Measurements from ENCODE around the gene SMARCB1.

Gene SMARCB1

GRCh38 chr22:23760056-23760455 is 26.7 kb upstream of the SMARCB1 start:
- intact Hi-C loops (cut with DNase I) = no loop called here
- no peak for DNase-seq

DNA sequence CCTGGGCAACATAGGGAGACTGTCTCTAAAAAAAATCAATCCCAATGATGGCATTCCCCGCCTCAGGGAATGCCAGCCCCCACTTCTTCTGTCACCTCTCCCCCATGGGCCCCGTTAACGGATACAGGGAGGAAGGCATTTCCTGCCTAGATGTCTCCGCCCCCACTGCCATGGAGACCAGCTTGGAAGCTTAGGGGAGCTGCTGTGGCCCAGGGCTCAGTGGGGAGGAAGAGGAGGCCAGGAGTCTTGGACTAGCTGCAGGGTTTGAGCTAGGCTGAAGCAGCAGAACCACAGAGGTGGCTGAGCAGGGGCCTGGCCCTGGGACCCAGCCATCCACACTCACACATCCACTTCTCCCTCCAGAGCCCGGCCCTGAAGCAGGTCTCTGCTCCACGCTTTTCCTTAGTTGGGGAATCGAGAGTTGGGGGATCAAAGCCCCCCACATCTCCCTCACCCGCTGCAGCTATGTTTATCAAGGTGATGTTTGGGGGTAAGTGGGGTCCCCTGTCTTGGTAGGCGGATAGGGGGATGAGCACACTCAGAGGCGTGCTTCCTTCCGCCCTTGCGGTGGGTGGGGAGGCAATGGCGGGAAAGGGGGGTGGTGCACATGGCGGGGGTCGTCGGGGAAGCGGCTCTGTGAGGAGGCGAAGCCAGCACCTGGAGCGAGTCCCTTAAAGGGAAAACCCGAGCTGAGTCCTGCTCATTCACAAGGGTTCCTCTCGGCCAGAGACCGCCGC is 23.8 kb upstream of the SMARCB1 start, which contains the start of gene C22orf15:
C22orf15 (plus strand) TSS at position 149 of the 737 bp plus-strand sequence; CDS start at position 466, 317 bp downstream.
- DNase-seq = peak in 2 of 10 donors; percentile 75 to 83
- intact Hi-C loops (cut with DNase I) = no loop called here

GRCh38 chr22:23763579-23763945 is 23.2 kb upstream of the SMARCB1 start:
- peak in 4 of 10 donors; percentile 56 to 92 (median 90) for DNase-seq
- intact Hi-C loops (cut with DNase I) = no loop called here

GRCh38 chr22:23763954-23764353 is 22.8 kb upstream of the SMARCB1 start:
- no peak for DNase-seq
- intact Hi-C loops (cut with DNase I) = no loop called here

- peak in 2 of 10 donors; percentile 55 to 71 for DNase-seq
These were observed 21.6 kb upstream of the SMARCB1 start for GRCh38 chr22:23764899-23765881.

GRCh38 chr22:23767303-23767672 is 19.5 kb upstream of the SMARCB1 start:
- intact Hi-C loops (cut with DNase I) = loop anchor here (5.0 kb wide), 1 partner anchor 80 kb away; no protein-coding TSS in a partner anchor
- DNase-seq = peak in 1 of 10 donors; percentile 70

More at GRCh38 chr22:23764899-23765881, 21.6 kb upstream of the SMARCB1 start:
- intact Hi-C loops (cut with DNase I) = loop anchor here (5.0 kb wide), 1 partner anchor 82 kb away; no protein-coding TSS in a partner anchor

DNA sequence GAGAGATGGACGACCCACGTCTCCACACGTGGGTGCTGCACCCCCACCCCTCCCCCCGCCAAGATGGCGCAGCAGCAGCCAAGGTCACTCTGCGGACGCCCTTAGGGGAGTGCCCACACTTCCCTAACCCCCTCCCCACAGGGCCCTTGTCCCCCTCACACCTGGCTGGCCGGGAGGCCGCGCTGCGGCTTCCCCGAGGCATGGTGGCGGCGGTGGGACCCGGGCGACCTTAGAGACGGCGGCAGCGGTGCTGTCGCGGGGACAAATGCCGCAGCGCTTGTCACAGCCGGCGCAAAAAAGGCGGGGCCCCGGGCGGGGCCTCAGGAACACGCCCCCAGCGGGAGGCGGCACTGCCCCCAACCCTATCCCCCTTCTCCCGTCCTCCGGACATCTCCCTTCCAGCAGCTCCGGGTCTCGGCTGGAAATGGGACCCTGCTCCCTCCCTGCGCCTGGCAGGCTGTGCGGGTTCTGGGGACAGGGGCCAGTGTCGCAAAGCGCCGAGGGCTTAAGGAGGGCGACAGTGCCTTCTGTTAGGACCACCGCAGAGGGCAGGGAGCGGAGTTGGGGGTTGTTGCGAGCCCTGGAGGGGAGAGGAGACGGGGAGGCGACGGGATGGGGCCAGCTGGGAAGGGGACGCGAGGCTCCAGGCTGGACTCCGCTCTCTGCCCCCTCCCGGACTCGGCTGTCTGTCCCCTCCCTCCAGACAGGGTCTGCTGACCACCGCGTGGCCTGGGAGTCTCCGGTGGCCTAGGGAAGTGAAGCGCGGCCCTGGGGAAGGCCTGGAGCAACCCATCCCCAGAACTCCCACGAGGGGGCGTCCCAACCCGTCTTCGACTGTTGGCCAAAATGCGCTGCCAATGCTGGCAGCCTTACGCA is 18.9 kb upstream of the SMARCB1 start, which contains the start of gene CHCHD10:
CHCHD10 (minus strand) TSS at position 300 of the 876 bp plus-strand sequence; CDS start at position 202, 98 bp downstream.
- DNase-seq = peak; percentile 79 to 98 (median 90)
- intact Hi-C loops (cut with DNase I) = loop anchor here (5.0 kb wide), 1 partner anchor 79 kb away; no protein-coding TSS in a partner anchor

DNA sequence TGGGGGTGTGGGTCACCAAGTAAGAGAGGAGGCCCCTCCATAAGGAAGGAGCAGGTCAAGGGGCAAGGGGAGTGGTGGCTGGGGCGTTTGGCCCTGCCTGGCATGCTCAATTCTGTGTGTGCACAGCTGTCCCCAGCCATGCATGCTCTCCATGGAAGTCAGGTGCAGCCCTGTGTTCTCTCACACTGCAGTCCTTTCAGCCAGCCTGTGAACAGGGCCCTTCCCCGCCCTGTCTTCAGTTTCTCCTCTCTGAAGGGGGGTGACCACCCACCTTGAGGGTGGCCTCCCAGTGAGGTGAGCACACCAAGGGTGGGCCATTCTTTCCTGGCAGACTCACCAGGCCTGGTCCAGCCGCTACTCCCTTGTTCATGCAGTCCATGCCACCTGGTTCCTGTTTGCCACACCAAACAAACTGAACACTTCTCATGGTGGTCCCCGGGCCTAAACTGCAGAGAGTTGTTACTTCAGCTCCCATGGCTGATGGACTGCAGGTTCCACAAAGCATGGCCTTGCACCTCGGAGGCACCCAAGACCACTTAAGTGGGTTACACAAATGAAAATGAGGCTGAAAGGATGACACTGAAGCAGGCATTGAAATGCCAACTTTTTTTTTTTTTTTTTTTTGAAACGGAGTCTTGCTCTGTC is 17.3 kb upstream of the SMARCB1 start:
- intact Hi-C loops (cut with DNase I) = loop anchor here (5.0 kb wide), 1 partner anchor 78 kb away; no protein-coding TSS in a partner anchor
- DNase-seq = peak in 1 of 10 donors; percentile 66

DNA sequence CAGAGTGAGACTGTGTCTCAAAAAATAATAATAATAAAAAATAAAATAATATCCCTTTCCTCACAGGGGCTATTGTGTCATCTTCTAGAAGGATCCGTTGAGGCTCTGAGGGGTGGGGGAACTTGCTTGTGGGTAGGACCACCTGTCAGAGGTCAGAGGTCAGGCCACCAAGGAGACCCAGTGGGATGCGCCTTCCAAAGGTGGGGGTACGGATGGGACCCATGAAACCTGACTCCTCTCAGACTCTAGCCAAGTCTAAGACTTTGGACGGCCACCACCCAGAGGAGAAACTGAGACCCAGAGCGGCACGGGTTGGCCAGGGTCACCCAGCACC is 14.5 kb upstream of the SMARCB1 start:
- DNase-seq = no peak
- intact Hi-C loops (cut with DNase I) = no loop called here

- intact Hi-C loops (cut with DNase I) = no loop called here
These were observed 13.9 kb upstream of the SMARCB1 start, which contains the start of gene MMP11 for GRCh38 chr22:23772649-23773473. MMP11 (plus strand) TSS chr22:23772849; CDS start chr22:23772871, 22 bp downstream.

DNA sequence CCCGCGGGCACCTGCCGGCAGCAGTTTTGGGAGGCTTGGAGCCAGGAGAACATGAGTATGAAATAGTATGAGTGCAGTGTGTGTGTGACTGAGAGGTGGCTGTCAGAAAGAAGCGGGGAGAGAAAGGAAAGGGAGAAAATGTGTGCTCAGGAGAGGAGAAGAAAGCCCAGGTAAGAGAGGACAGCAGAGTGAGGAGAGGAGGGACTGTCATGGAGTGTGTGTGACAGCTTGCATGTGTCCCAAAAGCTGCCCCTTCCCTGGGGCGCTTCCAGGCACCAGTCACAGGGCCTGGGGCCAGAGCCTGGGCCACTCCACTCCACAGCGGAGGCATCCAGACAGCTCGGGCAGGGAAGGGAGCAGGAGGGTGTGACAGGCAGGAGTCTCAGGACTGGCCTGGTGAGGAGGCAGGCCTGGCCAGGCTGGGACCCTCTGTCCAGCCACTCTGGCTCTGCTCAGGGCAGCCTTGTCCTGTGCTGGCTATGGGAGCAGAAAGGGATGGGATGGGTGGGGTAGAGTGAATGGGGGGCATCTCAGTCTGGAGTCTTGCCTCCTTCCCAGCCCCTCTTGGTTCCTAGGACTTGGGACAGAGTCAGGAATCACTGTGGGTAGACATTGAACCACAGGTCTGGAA is 13.2 kb upstream of the SMARCB1 start:
- DNase-seq = no peak
- intact Hi-C loops (cut with DNase I) = no loop called here

More at GRCh38 chr22:23772649-23773473, 13.9 kb upstream of the SMARCB1 start, which contains the start of gene MMP11:
- peak in 3 of 10 donors; percentile 15 to 85 (median 42) for DNase-seq

- intact Hi-C loops (cut with DNase I) = no loop called here
- DNase-seq = peak in 1 of 10 donors; percentile 64
These were observed 12.4 kb upstream of the SMARCB1 start for GRCh38 chr22:23774114-23774921.

- intact Hi-C loops (cut with DNase I) = no loop called here
- DNase-seq = peak in 1 of 10 donors; percentile 49
These were observed 11.8 kb upstream of the SMARCB1 start for GRCh38 chr22:23774922-23775436.

GRCh38 chr22:23775779-23776375 is 10.9 kb upstream of the SMARCB1 start:
- no peak for DNase-seq
- intact Hi-C loops (cut with DNase I) = no loop called here

DNA sequence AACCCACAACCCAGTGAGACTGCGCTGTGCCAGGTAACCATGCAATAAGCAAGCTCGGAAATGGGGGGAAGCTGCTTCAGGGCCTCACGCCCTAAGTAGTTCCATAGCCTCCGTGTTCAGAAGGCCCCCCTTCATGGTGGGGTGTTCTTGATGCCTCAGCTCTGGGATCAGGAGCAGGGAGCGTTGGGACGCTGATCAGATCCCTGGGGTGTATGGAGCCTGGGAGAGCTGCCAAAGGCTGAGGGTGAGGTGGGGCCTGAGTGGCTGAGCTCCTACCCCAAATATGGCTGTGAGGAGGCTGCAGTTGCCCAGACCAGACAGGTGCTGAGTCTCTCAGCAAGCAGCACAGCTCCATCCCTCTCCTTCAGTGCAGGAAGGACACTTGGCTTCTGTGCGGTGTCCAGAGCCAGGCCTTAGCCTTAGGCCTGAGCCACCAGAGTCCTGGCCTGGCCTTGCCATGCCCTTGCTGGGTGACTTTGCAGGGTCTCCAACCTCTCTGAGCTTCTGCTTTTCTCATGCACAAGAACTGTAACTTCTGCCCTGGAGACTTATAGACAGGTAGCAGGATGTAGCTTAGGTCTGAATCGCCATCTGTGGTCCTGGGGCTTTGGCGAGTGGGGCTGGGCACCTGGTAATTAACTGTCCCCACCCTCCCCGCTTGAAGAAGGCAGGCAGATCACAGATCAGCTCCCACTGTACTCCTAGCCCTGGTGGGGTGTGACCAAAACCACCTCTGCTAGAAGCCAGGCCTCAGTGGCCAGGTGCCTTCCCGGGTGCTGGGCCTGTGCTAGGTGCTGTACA is 8.8 kb upstream of the SMARCB1 start:
- peak in 1 of 10 donors; percentile 13 for DNase-seq
- intact Hi-C loops (cut with DNase I) = no loop called here

- intact Hi-C loops (cut with DNase I) = no loop called here
- peak in 1 of 10 donors; percentile 60 for DNase-seq
These were observed 8.2 kb upstream of the SMARCB1 start for GRCh38 chr22:23778577-23778900.

All from posterior cingulate gyrus (tissue), 11 donors.